ENCODE measurements around the gene UGT1A8.
"Not testable (repeated sequence)": the region's sequence is repeated elsewhere in the genome, so short reads cannot be mapped to it uniquely, and the experiment has no call there.

The UGT1A8 gene

GRCh38 chr2:233577341-233577740, 40.1 kb upstream of the UGT1A8 start:
- not testable (repeated sequence) for H2BK120ac ChIP-seq (ENCODE audit: low read depth, low read length); H3K4me1 ChIP-seq (ENCODE audit: control insufficient read depth in 2 of 2, insufficient read depth in 1 of 2, low read depth in 1 of 2, low read length in 2 of 2); H4K91ac ChIP-seq (ENCODE audit: low read depth, low read length, poor library complexity); H3K18ac ChIP-seq (ENCODE audit: low read length); H3K9ac ChIP-seq (ENCODE audit: low read depth, low read length, poor library complexity); H2AK5ac ChIP-seq (ENCODE audit: low read depth, low read length); H3K4me3 ChIP-seq (ENCODE audit: low read length in 2 of 2); DNase-seq (ENCODE audit: low spot score); H2AFZ ChIP-seq (ENCODE audit: low read length); H4K8ac ChIP-seq (ENCODE audit: low read depth, low read length); H3K27ac ChIP-seq (replicated peaks; ENCODE audit: low read length); H3K27me3 ChIP-seq (ENCODE audit: control insufficient read depth in 3 of 3, insufficient read depth in 3 of 3, low read depth in 1 of 3, low read length in 3 of 3); H3K23ac ChIP-seq (ENCODE audit: low read depth, low read length, poor library complexity); H3K14ac ChIP-seq (ENCODE audit: low read length); H3K9me3 ChIP-seq (replicated peaks in 1 of 2; ENCODE audit: control insufficient read depth in 2 of 2, insufficient read depth in 1 of 2, low read depth in 1 of 2, low read length in 2 of 2); H3K4ac ChIP-seq (ENCODE audit: low read length); H2BK5ac ChIP-seq (ENCODE audit: low read length); H2BK15ac ChIP-seq (ENCODE audit: low read length); H2BK12ac ChIP-seq (ENCODE audit: low read length); H3K36me3 ChIP-seq (replicated peaks in 1 of 2; ENCODE audit: control insufficient read depth in 2 of 2, insufficient read depth in 2 of 2, low read length in 2 of 2); H3K4me2 ChIP-seq (ENCODE audit: insufficient read depth, low read length, poor library complexity, severe bottlenecking); H3K79me1 ChIP-seq (ENCODE audit: low read depth, low read length)
- no CpG with 5 or more reads among the region's 5 CpGs for WGBS, 2 donors (ENCODE audit: extremely low coverage in 2 of 2, insufficient read length in 2 of 2, insufficient replicate concordance in 1 of 2)

- H3K14ac ChIP-seq (ENCODE audit: low read length); H3K27me3 ChIP-seq (ENCODE audit: control insufficient read depth in 3 of 3, insufficient read depth in 3 of 3, low read depth in 1 of 3, low read length in 3 of 3); H3K79me1 ChIP-seq (ENCODE audit: low read depth, low read length); H2BK120ac ChIP-seq (ENCODE audit: low read depth, low read length); H3K4me1 ChIP-seq (ENCODE audit: control insufficient read depth in 2 of 2, insufficient read depth in 1 of 2, low read depth in 1 of 2, low read length in 2 of 2); H3K36me3 ChIP-seq (replicated peaks in 1 of 2; ENCODE audit: control insufficient read depth in 2 of 2, insufficient read depth in 2 of 2, low read length in 2 of 2); H3K9ac ChIP-seq (ENCODE audit: low read depth, low read length, poor library complexity); H3K4me3 ChIP-seq (ENCODE audit: low read length in 2 of 2); H3K23ac ChIP-seq (ENCODE audit: low read depth, low read length, poor library complexity); H2BK15ac ChIP-seq (ENCODE audit: low read length); H3K4me2 ChIP-seq (ENCODE audit: insufficient read depth, low read length, poor library complexity, severe bottlenecking); H2BK12ac ChIP-seq (ENCODE audit: low read length); H4K91ac ChIP-seq (ENCODE audit: low read depth, low read length, poor library complexity); DNase-seq (ENCODE audit: low spot score); H3K27ac ChIP-seq (replicated peaks; ENCODE audit: low read length); H3K4ac ChIP-seq (ENCODE audit: low read length); H2BK5ac ChIP-seq (ENCODE audit: low read length); H3K18ac ChIP-seq (ENCODE audit: low read length); H2AK5ac ChIP-seq (ENCODE audit: low read depth, low read length); H4K8ac ChIP-seq (ENCODE audit: low read depth, low read length); H3K9me3 ChIP-seq (replicated peaks in 1 of 2; ENCODE audit: control insufficient read depth in 2 of 2, insufficient read depth in 1 of 2, low read depth in 1 of 2, low read length in 2 of 2): not testable (repeated sequence)
- WGBS, 2 donors (ENCODE audit: extremely low coverage in 2 of 2, insufficient read length in 2 of 2, insufficient replicate concordance in 1 of 2), result no CpG with 5 or more reads among the region's 35 CpGs
- H2AFZ ChIP-seq (ENCODE audit: low read length), result peak overlapping the region; percentile 77
These were observed 34.0 kb upstream of the UGT1A8 start for GRCh38 chr2:233583217-233583965.

GRCh38 chr2:233584210-233584609, 33.2 kb upstream of the UGT1A8 start:
- H2BK120ac ChIP-seq (ENCODE audit: low read depth, low read length), result no peak overlapping the region
- no peak overlapping the region for H2BK15ac ChIP-seq (ENCODE audit: low read length)
- H3K4me1 ChIP-seq (ENCODE audit: control insufficient read depth in 2 of 2, insufficient read depth in 1 of 2, low read depth in 1 of 2, low read length in 2 of 2), result peaks cover 0 to 1% of the 10 kb centered on the region in 2 donors
- no peak overlapping the region for H4K8ac ChIP-seq (ENCODE audit: low read depth, low read length)
- H3K9me3 ChIP-seq (replicated peaks in 1 of 2; ENCODE audit: control insufficient read depth in 2 of 2, insufficient read depth in 1 of 2, low read depth in 1 of 2, low read length in 2 of 2), result no peaks in the 10 kb centered on the region
- no peak overlapping the region for H3K27ac ChIP-seq (replicated peaks; ENCODE audit: low read length)
- H4K91ac ChIP-seq (ENCODE audit: low read depth, low read length, poor library complexity), result no peak overlapping the region
- no peak for DNase-seq (ENCODE audit: low spot score)
- no CpG with 5 or more reads among the region's 1 CpG for WGBS, 2 donors (ENCODE audit: extremely low coverage in 2 of 2, insufficient read length in 2 of 2, insufficient replicate concordance in 1 of 2)
- no peak overlapping the region for H3K4me3 ChIP-seq (ENCODE audit: low read length in 2 of 2)
- H2BK12ac ChIP-seq (ENCODE audit: low read length), result no peak overlapping the region
- no peak overlapping the region for H3K9ac ChIP-seq (ENCODE audit: low read depth, low read length, poor library complexity)
- no peaks in the 10 kb centered on the region for H3K79me1 ChIP-seq (ENCODE audit: low read depth, low read length)
- no peaks in the 10 kb centered on the region for H3K27me3 ChIP-seq (ENCODE audit: control insufficient read depth in 3 of 3, insufficient read depth in 3 of 3, low read depth in 1 of 3, low read length in 3 of 3)
- H3K18ac ChIP-seq (ENCODE audit: low read length), result no peak overlapping the region
- H3K36me3 ChIP-seq (replicated peaks in 1 of 2; ENCODE audit: control insufficient read depth in 2 of 2, insufficient read depth in 2 of 2, low read length in 2 of 2), result no peaks in the 10 kb centered on the region
- H2AFZ ChIP-seq (ENCODE audit: low read length), result no peak overlapping the region
- H2BK5ac ChIP-seq (ENCODE audit: low read length), result no peak overlapping the region
- no peak overlapping the region for H3K4ac ChIP-seq (ENCODE audit: low read length)
- H3K23ac ChIP-seq (ENCODE audit: low read depth, low read length, poor library complexity), result no peak overlapping the region
- no peak overlapping the region for H3K14ac ChIP-seq (ENCODE audit: low read length)
- H2AK5ac ChIP-seq (ENCODE audit: low read depth, low read length), result no peak overlapping the region
- no peak overlapping the region for H3K4me2 ChIP-seq (ENCODE audit: insufficient read depth, low read length, poor library complexity, severe bottlenecking)

GRCh38 chr2:233588400-233588799, 29.0 kb upstream of the UGT1A8 start:
- no CpG with 5 or more reads among the region's 2 CpGs for WGBS, 2 donors (ENCODE audit: extremely low coverage in 2 of 2, insufficient read length in 2 of 2, insufficient replicate concordance in 1 of 2)
- no peak overlapping the region for H3K27ac ChIP-seq (replicated peaks; ENCODE audit: low read length)
- H3K79me1 ChIP-seq (ENCODE audit: low read depth, low read length), result no peaks in the 10 kb centered on the region
- H2BK120ac ChIP-seq (ENCODE audit: low read depth, low read length), result no peak overlapping the region
- no peak overlapping the region for H2AK5ac ChIP-seq (ENCODE audit: low read depth, low read length)
- no peak overlapping the region for H3K18ac ChIP-seq (ENCODE audit: low read length)
- no peak overlapping the region for H2AFZ ChIP-seq (ENCODE audit: low read length)
- H3K36me3 ChIP-seq (replicated peaks in 1 of 2; ENCODE audit: control insufficient read depth in 2 of 2, insufficient read depth in 2 of 2, low read length in 2 of 2), result no peaks in the 10 kb centered on the region
- DNase-seq (ENCODE audit: low spot score), result no peak
- no peak overlapping the region for H2BK15ac ChIP-seq (ENCODE audit: low read length)
- H3K27me3 ChIP-seq (ENCODE audit: control insufficient read depth in 3 of 3, insufficient read depth in 3 of 3, low read depth in 1 of 3, low read length in 3 of 3), result no peaks in the 10 kb centered on the region
- H3K4me3 ChIP-seq (ENCODE audit: low read length in 2 of 2), result no peak overlapping the region
- no peak overlapping the region for H2BK12ac ChIP-seq (ENCODE audit: low read length)
- H3K4me1 ChIP-seq (ENCODE audit: control insufficient read depth in 2 of 2, insufficient read depth in 1 of 2, low read depth in 1 of 2, low read length in 2 of 2), result peaks cover 0 to 1% of the 10 kb centered on the region in 2 donors
- no peak overlapping the region for H2BK5ac ChIP-seq (ENCODE audit: low read length)
- no peak overlapping the region for H3K14ac ChIP-seq (ENCODE audit: low read length)
- H3K9me3 ChIP-seq (replicated peaks in 1 of 2; ENCODE audit: control insufficient read depth in 2 of 2, insufficient read depth in 1 of 2, low read depth in 1 of 2, low read length in 2 of 2), result no peaks in the 10 kb centered on the region
- H3K4me2 ChIP-seq (ENCODE audit: insufficient read depth, low read length, poor library complexity, severe bottlenecking), result no peak overlapping the region
- H4K91ac ChIP-seq (ENCODE audit: low read depth, low read length, poor library complexity), result no peak overlapping the region
- no peak overlapping the region for H3K9ac ChIP-seq (ENCODE audit: low read depth, low read length, poor library complexity)
- H3K4ac ChIP-seq (ENCODE audit: low read length), result no peak overlapping the region
- no peak overlapping the region for H4K8ac ChIP-seq (ENCODE audit: low read depth, low read length)
- H3K23ac ChIP-seq (ENCODE audit: low read depth, low read length, poor library complexity), result no peak overlapping the region

Measured in neuronal stem cell (in vitro differentiated cells).